Measurements from ENCODE around the gene BASP1. TPM values are rescaled to one million over a fixed set of nuclear protein-coding genes. Genes with fewer than 3 reads are reported as not detected.

The BASP1 gene
- total and polyA plus RNA-seq, 2 donors (not counting 1 experiment from before 2014, with no cell fraction given): 53.0 to 66.4 TPM

DNA sequence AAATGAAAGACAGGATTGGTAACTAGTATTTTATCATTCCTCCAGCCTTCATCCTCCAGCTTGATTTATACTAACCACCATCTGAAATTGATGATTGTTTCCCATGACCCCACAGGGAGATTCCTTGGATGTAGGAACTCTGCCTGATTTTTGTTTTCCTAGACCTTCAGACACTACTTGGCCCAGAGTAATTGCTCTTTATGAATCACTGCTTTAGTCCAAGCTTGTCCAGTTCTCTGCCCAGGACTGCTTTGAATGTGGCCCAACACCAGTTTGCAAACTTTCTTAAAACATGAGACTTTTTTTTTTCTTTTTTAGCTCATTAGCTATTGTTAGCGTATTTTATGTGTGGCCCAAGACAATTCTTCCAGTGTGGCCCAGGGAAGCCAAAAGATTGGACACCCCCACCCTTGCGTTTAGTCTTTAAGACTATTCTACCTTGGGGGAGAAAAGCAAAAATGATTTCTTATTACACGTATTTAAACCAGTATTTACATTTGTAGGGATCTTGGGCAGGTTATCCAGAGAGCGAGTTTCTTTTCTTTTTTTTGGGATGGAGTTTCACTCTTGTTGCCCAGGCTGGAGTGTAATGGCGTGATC lies 18.4 kb downstream of the BASP1 start:
- Histone ChIP-seq H3K36me3 (replicated peaks in 1 of 2; ENCODE audit: control extremely low read depth in 1 of 2, control insufficient read depth in 1 of 2, extremely low read depth in 1 of 2, insufficient read depth in 2 of 2, low read length in 1 of 2) (peaks cover 3 to 12% of the 10 kb centered on the region in 2 experiments), H3K27me3 (replicated peaks in 1 of 4; ENCODE audit: control extremely low read depth in 1 of 4, control insufficient read depth in 3 of 4, insufficient read depth in 4 of 4, low read length in 3 of 4) (no peaks in the 10 kb centered on the region), H3K4me2 (replicated peaks; ENCODE audit: low read depth, low read length, poor library complexity, severe bottlenecking) (no peak overlapping the region), H3K4me3 (ENCODE audit: control extremely low read depth in 1 of 5, extremely low read depth in 1 of 5, insufficient read depth in 1 of 5, low read depth in 2 of 5, low read length in 4 of 5) (no peak overlapping the region), H3K9ac (ENCODE audit: low read length) (no peak overlapping the region), H3K4me1 (ENCODE audit: control insufficient read depth in 2 of 2, insufficient read depth in 2 of 2, low read length in 2 of 2) (peaks cover 28 to 30% of the 10 kb centered on the region in 2 donors), H3K27ac (ENCODE audit: low read length in 2 of 2) (no peak overlapping the region), H3K9me3 (ENCODE audit: control extremely low read depth in 1 of 3, control insufficient read depth in 2 of 3, insufficient read depth in 1 of 3, low read length in 2 of 3) (no peaks in the 10 kb centered on the region), H2AFZ (ENCODE audit: insufficient read depth, low read depth, low read length, poor library complexity, severe bottlenecking) (no peak overlapping the region), H3K79me2 (ENCODE audit: control insufficient read depth, insufficient read depth, low read length) (peaks cover 100% of the 10 kb centered on the region), H4K20me1 (ENCODE audit: control insufficient read depth, insufficient read depth, low read length, poor library complexity, severe bottlenecking) (peaks cover 65% of the 10 kb centered on the region)
- POLR2A ChIA-PET: no interaction called here
- TF ChIP-seq EZH2 (IDR thresholded peaks at IDR 0.05; ENCODE audit: borderline replicate concordance, insufficient read depth, low read depth, low read length, poor library complexity, severe bottlenecking) (no peak), CTCF (IDR thresholded peaks at IDR 0.05) (no peak)
- intact Hi-C loops (cut with micrococcal nuclease): no loop called here
- ATAC-seq (ENCODE audit: low read depth): no peak
- H3K27ac Mint-ChIP-seq: peak overlapping the region; percentile 1
- no peaks in the 10 kb centered on the region for H3K9me3 Mint-ChIP-seq (ENCODE audit: insufficient read depth)
- DNase-seq: no peak
- H3K4me3 Mint-ChIP-seq: no peak overlapping the region
- WGBS (ENCODE audit: insufficient coverage): 100% methylated on average over 1 of the region's 5 CpGs
- no peaks in the 10 kb centered on the region for H3K27me3 Mint-ChIP-seq
- CTCF ChIA-PET: interaction anchor here (0.8 to 4.0 kb wide), 3 partner anchors 10 to 162 kb away, joined by 3 to 17 read pairs (median 5); no protein-coding TSS in a partner anchor
- H3K4me1 Mint-ChIP-seq: peaks cover 73% of the 10 kb centered on the region

DNA sequence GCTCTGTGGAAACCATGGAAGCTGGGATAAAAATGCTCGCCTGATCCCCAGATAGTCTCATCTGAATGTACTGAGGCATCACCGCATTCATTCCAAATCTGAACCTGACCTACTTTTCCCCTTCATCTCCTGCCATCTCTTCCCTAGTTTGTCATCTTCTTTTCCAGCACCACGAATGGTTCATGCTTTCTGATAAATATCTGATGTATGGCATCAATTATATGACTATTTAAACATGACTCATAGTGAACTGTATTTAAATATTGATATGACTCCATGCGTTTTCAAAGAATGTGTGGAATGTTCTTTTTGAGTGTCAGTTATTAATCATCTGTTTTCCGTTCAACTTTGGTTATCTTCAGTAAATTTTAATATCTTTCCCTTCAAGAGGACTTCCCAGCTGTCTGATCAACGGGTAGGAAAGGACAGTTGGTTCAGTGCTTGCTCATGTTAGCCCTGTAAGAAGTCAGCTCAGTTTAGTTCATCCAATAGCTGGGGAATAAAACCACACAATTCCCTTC lies 21.1 kb downstream of the BASP1 start:
- TF ChIP-seq EZH2 (IDR thresholded peaks at IDR 0.05; ENCODE audit: borderline replicate concordance, insufficient read depth, low read depth, low read length, poor library complexity, severe bottlenecking) (no peak), CTCF (IDR thresholded peaks at IDR 0.05) (no peak)
- Mint-ChIP-seq H3K4me3 (peak overlapping the region; percentile 15), H3K9me3 (ENCODE audit: insufficient read depth) (no peaks in the 10 kb centered on the region), H3K27ac (peak overlapping the region; percentile 18), H3K27me3 (no peaks in the 10 kb centered on the region), H3K4me1 (peaks cover 73% of the 10 kb centered on the region)
- H3K9ac ChIP-seq (ENCODE audit: low read length): no peak overlapping the region
- no peaks in the 10 kb centered on the region for H3K9me3 ChIP-seq (ENCODE audit: control extremely low read depth in 1 of 3, control insufficient read depth in 2 of 3, insufficient read depth in 1 of 3, low read length in 2 of 3)
- H3K79me2 ChIP-seq (ENCODE audit: control insufficient read depth, insufficient read depth, low read length): peaks cover 100% of the 10 kb centered on the region
- H3K36me3 ChIP-seq (replicated peaks in 1 of 2; ENCODE audit: control extremely low read depth in 1 of 2, control insufficient read depth in 1 of 2, extremely low read depth in 1 of 2, insufficient read depth in 2 of 2, low read length in 1 of 2): peaks cover 3 to 6% of the 10 kb centered on the region in 2 experiments
- no peak overlapping the region for H3K4me2 ChIP-seq (replicated peaks; ENCODE audit: low read depth, low read length, poor library complexity, severe bottlenecking)
- CTCF ChIA-PET: no interaction called here
- H3K27ac ChIP-seq (ENCODE audit: low read length in 2 of 2): peak overlapping the region in 1 of 2 donors; percentile 19
- WGBS (ENCODE audit: insufficient coverage): 100% methylated on average over 1 of the region's 6 CpGs
- H3K27me3 ChIP-seq (replicated peaks in 1 of 4; ENCODE audit: control extremely low read depth in 1 of 4, control insufficient read depth in 3 of 4, insufficient read depth in 4 of 4, low read length in 3 of 4): no peaks in the 10 kb centered on the region
- DNase-seq: no peak
- peaks cover 37 to 38% of the 10 kb centered on the region in 2 donors for H3K4me1 ChIP-seq (ENCODE audit: control insufficient read depth in 2 of 2, insufficient read depth in 2 of 2, low read length in 2 of 2)
- POLR2A ChIA-PET: interaction anchor here (1.1 kb wide), 1 partner anchor 22 kb away, joined by 3 read pairs; no protein-coding TSS in a partner anchor
- H2AFZ ChIP-seq (ENCODE audit: insufficient read depth, low read depth, low read length, poor library complexity, severe bottlenecking): no peak overlapping the region
- H4K20me1 ChIP-seq (ENCODE audit: control insufficient read depth, insufficient read depth, low read length, poor library complexity, severe bottlenecking): peaks cover 71% of the 10 kb centered on the region
- H3K4me3 ChIP-seq (ENCODE audit: control extremely low read depth in 1 of 5, extremely low read depth in 1 of 5, insufficient read depth in 1 of 5, low read depth in 2 of 5, low read length in 4 of 5): no peak overlapping the region
- intact Hi-C loops (cut with micrococcal nuclease): no loop called here
- no peak for ATAC-seq (ENCODE audit: low read depth)

Data from B cell (primary cell).